Activated CD4-positive, alpha-beta T cell treated with anti-CD3 and anti-CD28 coated beads, Interleukin-2, amount 50 U/mL, for 48 hours (primary cell): ENCODE data around the gene AMPH.

Experiments
- DNase-seq, 2 experiments: peaks; one replicate each; pipeline ENCODE4 v3.0.0-alpha.2; 2020

AMPH gene

DNA sequence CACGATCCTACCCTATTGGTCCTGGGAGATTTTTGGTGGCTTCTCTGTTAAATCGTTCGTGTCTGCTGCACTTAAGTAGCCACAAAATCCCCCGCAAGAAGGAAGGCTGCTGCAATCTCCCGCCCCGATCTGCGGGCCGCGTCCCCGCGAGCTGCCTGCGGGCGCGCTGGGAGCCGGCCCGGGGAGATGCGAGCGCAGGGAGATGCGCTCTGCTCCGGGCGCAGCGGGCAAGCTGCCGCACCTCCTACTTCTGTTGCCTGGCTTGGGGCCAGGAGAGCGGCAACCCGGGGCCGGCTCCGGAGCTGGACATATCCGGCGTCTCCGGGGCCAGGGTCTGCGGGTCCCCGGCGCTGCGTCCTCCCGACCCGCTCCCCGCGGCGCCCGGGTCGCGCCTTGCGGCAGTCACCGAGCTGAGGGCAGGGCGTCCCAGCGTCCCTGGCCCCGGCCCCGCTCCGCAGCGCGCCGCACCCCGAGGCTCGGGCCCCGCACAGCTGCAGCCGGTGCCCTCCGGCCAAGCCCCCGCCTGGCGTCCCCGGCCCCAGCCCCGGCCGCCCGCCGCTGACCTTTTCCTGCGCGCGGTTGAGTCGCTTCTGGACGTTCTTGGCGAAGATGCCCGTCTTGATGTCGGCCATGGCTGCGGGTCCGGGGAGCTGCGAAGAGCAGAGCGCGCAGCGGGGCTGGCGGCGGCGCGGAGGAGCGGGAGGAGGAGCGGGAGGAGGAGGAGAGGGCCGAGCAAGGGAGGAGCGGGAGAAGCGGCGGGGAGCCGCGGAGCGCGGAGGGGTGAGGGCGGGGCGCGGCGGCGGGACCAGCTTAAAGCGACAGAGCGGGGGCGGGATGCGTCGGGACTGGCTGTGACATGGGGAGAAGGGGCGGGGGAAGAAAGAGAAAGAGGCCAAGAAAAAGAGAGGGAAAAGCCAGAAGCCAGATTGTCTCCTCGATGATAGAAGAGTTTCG is at the start of gene AMPH:
AMPH (minus strand) TSS at position 654 of the 954 bp plus-strand sequence; CDS start at position 632, 22 bp downstream.
- DNase-seq, result peak; percentile 45 to 52

DNA sequence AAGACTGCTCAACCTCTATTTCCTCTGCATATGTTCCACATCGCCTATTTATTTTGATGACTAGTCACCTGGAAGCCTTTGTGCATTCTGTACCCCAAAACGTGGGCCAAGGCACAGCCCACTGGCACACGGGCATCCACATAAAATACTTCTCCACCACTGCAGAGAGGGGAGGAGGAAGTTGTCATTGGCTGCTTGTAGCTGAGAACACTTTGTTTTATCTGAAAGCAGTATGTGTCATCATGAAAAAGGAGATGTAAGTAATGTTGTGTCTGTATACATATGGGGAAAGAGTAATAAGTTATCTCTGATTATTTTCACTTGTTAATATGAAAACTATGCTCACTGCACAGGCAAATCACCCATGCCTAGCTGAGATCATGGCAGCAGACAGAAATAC is 48.2 kb upstream of the AMPH start:
- no peak for DNase-seq

DNA sequence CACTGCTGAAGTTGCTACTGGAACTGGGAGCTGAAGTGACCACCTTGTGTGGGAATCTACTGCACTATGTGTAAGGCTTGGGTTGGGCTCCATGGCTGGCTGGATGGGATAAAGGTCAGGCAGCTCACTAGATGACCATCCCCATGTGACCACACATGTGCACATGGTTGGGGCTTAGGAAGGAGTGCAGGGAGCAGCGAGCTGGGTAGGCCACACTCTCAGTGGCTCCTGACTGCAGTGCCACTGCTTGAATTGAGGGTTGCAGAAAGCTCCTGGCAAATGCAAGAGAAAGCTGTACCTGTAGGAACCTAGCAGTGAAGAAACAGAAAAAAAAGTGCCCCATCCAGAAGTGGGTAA is 47.5 kb upstream of the AMPH start:
- DNase-seq, result no peak

DNA sequence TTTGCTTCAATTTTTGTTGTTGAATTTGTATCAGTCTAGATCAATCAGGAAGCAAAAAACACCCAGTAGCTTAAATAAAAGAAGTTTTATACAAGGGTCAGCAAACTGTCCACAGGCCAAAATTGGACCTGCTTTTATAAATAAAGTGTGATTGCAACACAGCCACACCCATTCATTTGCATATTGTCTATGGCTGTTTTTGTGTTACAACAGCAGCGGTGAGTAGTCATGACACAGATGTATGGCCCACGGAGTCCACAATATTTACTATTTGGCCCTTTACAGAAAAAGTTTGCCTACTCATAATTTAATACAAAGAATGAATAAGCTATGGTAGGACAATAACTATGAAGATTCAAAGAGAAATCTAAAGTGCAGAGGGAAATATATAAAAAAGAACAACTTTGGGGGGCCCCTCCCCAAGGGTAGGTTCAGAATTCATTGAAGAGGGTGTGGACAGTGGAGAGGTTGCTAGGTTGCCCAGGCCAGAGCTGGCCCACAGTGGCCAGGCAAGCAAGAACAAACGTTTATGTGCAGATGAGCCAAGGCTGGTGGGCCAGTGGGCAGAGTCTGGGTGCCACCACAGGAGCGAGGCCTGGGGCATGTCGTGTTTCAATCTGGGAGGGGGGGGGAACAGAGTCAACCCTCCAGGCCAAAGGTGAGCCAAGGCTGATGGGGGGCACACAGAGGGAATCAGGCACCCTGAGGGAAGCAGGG is 47.0 kb upstream of the AMPH start:
- no peak for DNase-seq

DNA sequence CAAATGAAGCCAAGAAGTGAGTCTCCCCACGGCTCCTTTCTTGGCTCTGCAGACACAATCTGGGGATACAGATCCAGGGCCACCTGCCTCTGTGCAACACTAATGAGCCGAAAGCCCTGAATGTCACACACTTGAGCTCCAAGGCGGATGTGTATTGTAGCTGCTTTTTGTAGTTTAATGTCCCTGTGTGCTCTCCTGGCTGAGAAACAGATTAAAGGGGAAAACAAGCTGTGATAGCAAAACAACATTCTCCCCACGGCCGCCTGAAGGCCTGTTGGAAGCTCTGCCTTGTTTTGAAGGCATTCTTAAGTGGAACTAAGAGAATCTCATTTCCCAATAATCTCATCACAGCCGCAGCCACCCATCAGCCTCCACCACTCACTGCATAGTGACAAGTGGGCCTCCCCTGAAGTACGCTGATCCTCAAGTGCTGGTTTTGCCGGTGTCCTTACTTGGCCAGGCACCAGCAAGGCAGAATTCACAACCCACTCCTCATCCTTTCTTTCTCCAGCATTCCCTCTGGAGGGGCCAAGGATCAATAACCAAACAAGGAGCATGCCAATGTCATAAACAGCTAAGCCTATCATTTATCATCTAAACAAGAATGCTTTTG is 44.4 kb upstream of the AMPH start:
- no peak for DNase-seq

DNA sequence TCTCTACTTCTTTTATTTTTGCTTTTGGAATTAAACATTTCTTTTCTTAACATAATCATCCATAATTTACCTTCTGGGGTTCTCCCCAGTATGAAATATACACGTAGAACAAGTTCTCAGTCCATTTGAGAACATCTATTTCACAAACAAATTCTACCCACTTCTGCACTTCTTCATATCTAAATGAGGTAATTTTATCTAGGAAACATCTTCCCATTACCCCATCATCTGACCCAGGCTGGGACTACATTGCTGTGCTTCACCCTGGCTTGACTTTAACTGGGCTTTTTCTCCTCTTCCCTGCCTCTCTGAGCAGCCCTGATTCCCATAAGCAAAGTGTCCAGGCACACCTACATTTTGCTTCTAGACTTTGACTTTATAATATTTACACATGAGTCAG is 43.3 kb upstream of the AMPH start:
- no peak for DNase-seq

DNA sequence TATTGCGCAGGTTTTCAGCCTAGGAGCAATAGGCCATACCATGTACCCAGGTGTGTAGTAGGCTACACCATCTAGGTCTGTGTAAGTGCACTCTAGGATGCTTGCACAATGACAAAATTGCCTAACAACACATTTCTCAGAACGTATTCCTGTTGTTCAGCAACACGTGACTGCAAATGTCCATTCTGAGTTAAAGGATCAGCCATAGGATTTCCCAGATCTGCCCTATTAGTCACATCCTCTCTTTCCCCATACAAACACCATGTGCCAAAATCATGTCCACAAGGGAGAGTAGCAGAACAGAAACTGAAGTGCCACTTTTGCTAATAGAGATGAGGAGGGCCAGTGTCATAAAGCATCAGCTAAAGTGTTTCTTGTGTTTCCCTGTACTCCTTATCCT is 42.6 kb upstream of the AMPH start:
- DNase-seq, result no peak

DNA sequence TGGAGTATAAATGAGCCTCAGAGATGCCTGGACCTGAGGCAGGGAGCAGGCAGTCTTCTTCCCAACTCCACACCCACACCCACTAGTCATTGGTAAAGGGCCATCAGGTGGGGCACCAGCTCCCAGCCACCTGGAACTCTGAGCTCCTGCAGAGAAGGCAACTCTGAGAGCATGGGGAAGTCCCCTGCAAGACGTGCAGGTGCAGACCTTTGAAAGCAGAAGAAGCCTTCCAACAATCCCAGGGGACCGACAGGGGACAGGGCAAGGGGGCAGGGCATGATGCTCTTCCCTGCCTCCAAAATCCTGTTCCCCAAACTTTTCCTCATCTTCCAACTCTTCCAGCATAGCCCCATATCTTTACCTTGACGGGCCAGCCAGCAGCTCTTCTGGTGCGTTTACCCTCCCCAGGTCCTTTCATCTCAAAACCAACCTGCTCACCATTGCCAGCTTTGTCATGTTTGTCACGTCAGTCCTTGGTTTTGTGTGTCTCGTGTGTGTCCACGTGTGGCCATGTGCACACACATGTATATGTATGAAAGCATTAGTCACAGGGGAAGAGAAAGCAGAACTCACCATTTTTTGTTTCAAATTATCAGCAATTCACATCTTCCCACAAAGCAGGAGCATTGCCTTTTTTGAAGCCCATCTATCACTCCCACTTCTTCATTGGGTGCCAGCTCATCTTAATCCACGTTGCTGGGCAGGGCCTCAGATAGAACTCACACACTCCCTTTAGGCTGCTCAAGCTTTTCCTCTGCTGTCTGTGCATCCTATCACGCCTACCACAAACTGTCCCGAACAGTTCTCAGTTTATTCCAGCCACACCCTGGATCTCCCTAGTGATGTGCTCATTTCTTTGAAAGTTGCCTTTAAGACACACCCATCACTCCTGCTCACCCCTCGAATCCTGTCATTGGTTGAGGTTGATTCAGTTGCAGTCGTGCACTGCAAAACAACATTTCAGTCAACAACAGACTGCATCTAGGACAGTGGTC is 41.0 kb upstream of the AMPH start:
- DNase-seq, result no peak

DNA sequence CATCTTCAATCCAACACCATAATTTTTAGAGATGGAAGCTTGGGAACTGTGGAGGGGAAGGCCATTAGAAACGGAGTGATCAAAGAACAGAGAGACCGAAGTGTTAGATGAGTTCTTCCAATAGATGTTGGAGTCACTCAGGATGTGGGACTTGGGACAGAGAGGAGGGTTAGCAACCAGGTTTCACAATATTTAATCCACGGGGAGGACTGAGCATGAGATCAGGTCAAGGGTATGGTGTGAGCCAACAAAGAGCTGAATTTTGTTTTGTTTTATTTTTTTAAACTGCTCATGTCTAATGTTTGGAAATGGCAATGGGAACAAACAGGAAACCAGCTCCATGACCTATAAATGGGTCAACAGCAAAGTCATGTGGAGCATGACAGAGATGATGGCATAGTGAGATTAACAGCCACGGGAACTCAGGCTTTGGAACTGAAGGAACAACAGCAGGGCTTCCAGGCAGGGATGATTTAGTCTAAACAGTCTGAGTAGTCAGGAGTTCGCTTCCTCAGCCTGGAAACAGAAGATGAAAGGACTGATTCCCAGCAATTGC is 38.9 kb upstream of the AMPH start:
- DNase-seq, result no peak

DNA sequence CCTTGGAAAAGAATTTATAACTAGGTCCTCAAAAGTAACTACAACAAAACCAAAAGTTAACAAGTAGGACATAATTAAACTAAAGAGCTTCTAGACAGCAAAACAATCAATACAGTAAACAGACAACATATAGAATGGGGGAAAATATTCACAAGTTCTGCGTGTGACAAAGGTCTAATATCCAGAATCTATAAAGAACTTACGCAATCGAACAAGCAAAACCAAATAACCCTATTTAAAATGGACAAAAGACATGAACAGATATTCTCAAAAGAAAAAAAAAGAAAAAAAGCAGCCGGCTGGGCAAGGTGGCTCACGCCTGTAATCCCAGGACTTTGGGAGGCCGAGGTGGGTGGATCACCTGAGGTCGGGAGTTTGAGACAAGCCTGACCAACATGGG is 33.8 kb upstream of the AMPH start:
- no peak for DNase-seq

DNA sequence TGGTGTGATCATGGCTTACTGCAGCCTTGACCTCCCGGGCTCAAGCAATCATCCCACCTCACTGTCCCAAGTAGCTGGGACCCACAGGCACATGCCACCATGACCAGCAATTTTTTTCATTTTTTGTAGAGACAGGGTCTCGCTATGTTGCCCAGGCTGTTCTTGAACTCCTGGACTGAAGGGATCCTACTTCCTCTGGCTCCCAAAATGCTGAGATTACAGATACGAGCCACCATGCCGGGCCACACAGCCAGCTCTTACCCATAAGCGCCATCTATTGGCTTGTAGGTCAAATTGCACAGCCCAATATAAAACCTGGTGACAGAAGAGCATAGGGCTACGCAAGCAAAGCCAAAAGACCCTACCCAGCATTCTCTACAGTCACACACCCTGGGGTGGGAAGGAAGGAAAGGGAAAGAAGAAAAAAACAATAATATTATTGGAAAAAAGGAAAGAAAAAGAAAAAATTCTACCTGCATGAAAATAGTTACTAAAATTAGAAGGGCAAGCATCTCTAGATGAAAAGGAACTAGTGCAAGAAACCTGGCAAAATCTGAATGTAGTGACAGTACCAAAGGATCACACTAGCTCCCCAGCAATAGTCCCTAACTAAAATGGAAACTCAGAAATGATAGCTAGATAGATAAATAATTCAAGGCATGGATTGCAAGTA is 29.4 kb upstream of the AMPH start:
- peak; percentile 11 to 15 for DNase-seq

DNA sequence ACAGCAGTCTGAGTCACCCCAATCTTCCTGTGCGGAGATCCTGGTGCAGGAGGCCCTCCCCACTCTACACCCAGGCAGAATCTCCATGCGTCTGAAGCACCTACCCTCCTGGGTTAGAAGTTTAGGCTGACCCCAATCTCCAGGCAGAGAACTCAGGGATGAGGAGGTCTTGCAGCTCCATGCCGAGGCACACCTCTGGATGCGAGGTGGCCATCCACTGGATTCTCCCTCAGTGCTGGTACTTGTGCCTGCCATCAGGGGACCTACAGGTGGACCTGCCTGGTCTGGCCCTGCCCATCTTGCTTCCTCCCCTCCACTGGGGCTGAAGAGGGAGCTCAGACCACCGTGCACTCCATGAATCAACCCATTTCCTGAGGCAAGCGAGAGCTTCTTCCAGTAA is 28.8 kb upstream of the AMPH start:
- DNase-seq, result no peak

DNA sequence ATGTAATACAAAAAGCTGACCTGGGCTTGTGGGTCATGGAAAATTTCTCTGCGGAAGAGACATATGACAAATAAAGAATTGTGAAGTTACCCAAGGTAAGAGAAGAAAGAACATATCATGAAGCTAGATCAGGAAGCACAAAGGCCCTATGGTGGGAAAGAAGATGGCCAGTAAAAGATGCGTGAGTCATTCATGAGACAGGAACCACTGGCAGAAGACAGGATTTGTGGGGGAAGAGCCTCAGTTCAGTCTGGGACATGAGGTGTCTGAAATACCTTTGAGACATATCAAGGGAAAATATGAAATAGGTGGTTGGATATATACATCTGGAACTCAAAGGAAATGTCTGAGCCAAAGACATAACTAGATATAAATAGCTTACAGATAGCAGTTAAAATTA is 27.7 kb upstream of the AMPH start:
- DNase-seq, result no peak

DNA sequence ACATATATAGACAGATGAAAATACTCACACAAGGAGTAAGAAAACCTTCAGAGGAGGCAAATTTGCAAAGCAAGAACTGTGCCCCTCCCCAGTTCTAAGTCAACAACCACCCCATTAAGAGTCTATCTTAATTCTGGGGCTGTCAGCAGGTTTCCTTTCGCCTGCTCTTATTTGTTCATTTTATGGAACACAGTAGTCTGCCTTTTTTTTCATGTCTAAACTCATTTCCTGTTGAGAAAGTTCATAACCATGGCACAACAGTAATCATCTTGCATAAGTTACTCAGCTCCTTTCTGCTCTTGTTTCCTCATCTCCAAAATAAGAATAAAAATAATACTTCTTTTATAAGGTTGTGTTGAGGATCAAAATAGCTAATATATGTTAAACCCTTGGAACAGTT is 25.8 kb upstream of the AMPH start:
- no peak for DNase-seq

DNA sequence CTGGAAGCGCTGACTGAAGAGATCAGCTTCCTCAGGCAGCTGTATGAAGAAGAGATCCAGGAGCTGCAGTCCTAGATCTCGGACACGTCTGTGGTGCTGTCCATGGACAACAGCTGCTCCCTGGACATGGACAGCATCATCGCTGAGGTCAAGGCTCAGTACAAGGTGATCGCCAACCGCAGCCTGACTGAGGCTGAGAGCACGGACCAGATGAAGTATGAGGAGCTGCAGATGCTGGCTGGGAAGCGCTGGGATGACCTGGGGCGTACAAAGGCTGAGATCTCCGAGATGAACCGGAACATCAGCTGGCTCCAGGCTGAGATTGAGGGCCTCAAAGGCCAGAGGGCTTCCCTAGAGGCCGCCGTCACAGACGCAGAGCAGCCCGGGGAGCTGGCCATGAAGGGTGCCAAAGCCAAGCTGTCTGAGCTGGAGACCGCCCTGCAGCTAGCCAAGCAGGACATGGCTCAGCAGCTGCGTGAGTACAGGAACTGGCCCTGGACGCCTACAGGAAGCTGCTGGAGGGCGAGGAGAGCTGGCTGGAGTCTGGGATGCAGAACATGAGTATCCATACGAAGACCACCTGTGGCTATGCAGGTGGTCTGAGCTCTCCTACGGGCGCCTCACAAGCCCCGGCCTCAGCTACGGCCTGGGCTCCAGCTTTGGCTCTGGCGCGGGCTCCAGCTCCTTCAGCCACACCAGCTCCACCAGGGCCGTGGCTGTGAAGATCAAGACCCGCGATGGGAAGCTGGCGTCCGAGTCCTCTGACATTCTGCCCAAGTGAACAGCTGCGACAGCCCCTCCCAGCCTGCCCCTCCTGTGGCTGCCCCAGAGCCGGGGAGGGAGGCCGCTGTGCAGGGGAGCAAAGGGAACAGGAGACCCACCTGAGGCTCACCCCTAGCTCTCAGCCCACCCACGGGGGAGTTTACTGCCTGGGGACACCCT is 24.9 kb upstream of the AMPH start:
- DNase-seq, result no peak

DNA sequence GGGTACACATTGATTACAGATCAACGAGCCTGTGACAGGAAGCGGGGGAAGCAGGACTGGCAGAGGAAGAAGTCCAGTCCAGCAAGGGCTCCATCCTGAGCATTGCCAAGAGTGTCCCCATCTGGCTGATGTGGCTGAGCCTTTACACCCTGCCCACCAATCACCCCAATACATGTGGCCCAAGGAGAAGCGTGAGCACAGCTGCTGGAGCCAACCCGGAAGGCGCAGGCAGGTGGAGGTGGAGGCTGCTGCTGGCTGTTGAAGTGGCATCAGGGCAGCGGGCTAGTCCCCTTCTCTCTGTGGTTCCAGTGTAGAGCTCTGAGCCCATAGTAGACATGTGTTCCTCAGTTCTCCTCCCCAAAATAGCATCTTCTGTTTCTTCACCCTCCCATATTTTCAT is 6.8 kb upstream of the AMPH start:
- DNase-seq, result no peak

DNA sequence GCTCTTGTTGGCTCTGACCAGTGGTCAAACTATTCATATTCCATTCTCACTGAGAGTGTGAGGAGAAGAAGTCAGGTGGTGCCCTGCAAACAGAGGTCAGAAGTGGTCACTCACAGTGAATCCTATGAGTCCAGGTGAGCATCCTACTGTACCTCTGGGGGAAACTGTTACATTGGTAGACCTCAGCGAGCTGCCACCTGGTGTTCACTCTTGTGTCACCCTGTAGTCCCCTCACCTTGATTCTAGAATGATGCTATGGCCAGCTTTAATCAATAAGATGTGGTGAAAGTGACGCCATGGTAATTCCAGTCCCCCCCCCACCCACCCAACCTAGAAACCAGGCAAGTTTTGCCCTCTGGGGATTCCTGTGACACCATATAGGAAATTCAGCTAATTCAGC is 1.2 kb upstream of the AMPH start:
- DNase-seq, result no peak

DNA sequence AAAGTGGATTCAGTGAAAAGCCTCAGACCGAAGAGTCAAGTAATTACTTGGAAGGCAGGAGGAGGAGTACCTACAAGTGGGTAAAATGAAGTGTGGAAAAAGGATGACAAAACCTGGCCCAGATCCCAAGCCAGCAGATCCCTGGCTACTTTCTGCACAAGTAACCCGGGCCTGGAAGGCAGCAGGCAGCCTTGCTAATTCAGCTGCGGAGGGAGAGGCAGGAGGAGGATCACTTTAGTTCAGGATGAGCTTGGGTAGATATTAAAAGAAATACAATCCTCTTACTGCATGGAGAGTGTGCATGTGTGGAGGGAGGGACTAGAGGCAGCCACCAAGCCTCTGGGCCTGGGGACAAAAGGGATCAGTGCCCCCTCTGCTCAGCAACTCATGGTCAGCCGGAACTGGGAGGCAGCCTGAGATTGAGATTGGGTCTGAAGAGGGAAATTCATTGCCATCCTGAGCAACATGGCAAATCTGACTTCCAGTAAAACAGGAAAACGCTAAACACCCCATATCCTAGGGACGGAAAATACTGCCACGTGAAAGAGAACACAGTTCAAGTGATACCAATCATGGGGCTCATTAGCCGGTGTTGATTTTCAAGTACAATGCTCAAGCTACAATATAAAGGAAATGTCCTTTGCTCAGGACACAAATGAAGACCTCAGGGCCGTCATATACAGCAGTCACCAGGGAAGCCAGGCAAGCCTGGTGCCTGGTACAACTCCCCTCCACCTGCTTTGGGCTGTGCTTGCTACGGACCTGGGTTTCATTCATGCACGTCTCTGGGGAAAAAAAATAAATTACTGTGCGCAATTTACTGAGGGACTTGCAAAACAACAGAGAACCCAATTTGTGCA is 1.3 kb downstream of the AMPH start:
- DNase-seq, result no peak

DNA sequence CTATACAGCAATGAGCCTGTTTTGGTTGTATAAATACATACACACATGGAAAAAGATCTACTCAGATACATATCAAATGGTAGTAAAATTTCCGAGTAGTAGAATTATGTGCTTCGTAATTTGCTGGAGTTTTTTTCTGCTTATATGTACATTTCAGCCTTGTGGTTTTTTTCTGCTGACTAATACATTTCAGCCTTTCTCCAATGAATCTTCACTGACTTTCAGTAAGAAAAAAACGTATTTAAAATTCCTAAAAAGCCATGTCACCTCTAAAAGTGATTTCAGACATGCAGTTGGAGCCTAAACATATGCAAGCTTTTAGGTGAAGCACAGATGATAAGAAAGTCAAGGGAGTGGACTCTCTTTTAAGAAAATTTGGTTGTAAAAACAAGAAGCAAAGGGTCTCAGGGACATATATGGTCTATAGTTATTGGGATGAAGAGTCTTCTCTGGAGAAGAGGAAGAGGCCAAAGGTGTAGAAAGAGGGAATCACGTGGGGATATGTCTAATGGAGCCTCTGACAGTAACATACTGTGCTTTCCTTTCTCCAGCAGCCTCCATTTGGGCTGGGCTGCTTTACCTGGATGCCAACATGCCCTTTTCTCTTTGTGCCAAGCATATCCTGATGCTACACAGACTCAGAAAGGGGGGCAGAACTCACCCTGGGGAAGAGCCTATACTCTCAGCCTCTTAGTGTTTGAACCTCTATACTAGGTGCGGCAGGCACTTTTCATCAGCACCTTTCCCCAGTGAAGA is 2.4 kb downstream of the AMPH start:
- DNase-seq, result no peak
